Neural cell (in vitro differentiated cells): ENCODE data around the gene SPATS2L.

Experiments used
- CTCF ChIP-seq: fragments of 450-650 bp; IDR thresholded peaks from 2 replicates; pipeline ENCODE4 v1.5.1; 2014; ENCODE audit warnings: antibody characterized with exemption, mild to moderate bottlenecking, moderate library complexity; ENCODE audit not compliant: poor library complexity, severe bottlenecking
- EP300 ChIP-seq: fragments of 450-650 bp; conservative IDR thresholded peaks from 2 replicates; pipeline ENCODE4 v1.6.1; 2014; ENCODE audit warnings: antibody characterized with exemption, mild to moderate bottlenecking, moderate library complexity; ENCODE audit not compliant: poor library complexity, severe bottlenecking
- EZH2 ChIP-seq: fragments of 200-600, 300-800 bp; shearing (Covaris generic), sonication (generic); IDR thresholded peaks from 2 replicates; pipeline ENCODE4 v1.6.1; 2014; ENCODE audit warnings: antibody characterized with exemption, low read length, borderline replicate concordance, mild to moderate bottlenecking; ENCODE audit not compliant: insufficient read depth, poor library complexity, severe bottlenecking
- MXI1 ChIP-seq: fragments of 450-650 bp; conservative IDR thresholded peaks from 2 replicates; pipeline ENCODE4 v1.6.1; 2014; ENCODE audit warnings: antibody characterized with exemption, mild to moderate bottlenecking; ENCODE audit not compliant: poor library complexity, severe bottlenecking
- POLR2AphosphoS5 ChIP-seq: IDR thresholded peaks from 2 replicates; pipeline ENCODE4 v1.6.1; 2012
- RAD21 ChIP-seq: fragments of 450-650 bp; conservative IDR thresholded peaks from 2 replicates; pipeline ENCODE4 v1.6.1; 2014; ENCODE audit warnings: antibody characterized with exemption, mild to moderate bottlenecking, moderate library complexity
- SMC3 ChIP-seq: fragments of 450-650 bp; conservative IDR thresholded peaks from 2 replicates; pipeline ENCODE4 v1.6.1; 2014; ENCODE audit warnings: antibody characterized with exemption, mild to moderate bottlenecking, moderate library complexity; ENCODE audit not compliant: poor library complexity
- TF ChIP-seq, protein P1 (sequence below): IDR thresholded peaks from 2 replicates; pipeline ENCODE4 v1.6.1; 2012; ENCODE audit warnings: borderline replicate concordance

GRCh38 chr2:200488169-200488568 is 181.7 kb downstream of the SPATS2L start:
- TF ChIP-seq CTCF (no peak), MXI1 (no peak), EP300 (no peak), POLR2AphosphoS5 (no peak), SMC3 (no peak), RAD21 (no peak), EZH2 (no peak)
- TF ChIP-seq, protein P1, sequence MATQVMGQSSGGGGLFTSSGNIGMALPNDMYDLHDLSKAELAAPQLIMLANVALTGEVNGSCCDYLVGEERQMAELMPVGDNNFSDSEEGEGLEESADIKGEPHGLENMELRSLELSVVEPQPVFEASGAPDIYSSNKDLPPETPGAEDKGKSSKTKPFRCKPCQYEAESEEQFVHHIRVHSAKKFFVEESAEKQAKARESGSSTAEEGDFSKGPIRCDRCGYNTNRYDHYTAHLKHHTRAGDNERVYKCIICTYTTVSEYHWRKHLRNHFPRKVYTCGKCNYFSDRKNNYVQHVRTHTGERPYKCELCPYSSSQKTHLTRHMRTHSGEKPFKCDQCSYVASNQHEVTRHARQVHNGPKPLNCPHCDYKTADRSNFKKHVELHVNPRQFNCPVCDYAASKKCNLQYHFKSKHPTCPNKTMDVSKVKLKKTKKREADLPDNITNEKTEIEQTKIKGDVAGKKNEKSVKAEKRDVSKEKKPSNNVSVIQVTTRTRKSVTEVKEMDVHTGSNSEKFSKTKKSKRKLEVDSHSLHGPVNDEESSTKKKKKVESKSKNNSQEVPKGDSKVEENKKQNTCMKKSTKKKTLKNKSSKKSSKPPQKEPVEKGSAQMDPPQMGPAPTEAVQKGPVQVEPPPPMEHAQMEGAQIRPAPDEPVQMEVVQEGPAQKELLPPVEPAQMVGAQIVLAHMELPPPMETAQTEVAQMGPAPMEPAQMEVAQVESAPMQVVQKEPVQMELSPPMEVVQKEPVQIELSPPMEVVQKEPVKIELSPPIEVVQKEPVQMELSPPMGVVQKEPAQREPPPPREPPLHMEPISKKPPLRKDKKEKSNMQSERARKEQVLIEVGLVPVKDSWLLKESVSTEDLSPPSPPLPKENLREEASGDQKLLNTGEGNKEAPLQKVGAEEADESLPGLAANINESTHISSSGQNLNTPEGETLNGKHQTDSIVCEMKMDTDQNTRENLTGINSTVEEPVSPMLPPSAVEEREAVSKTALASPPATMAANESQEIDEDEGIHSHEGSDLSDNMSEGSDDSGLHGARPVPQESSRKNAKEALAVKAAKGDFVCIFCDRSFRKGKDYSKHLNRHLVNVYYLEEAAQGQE: no peak
